Heart right ventricle (tissue), 16 donors: Measurements from ENCODE around the gene CHKA. TPM values are rescaled to one million over a fixed set of nuclear protein-coding genes. Genes with fewer than 3 reads are reported as not detected.
"Not testable (repeated sequence)": the region's sequence is repeated elsewhere in the genome, so short reads cannot be mapped to it uniquely, and the experiment has no call there.

ENCODE experiments used
- ATAC-seq, 8 donors: fragments of 200-7000 bp; cut with Tn5 transposase; one replicate each; pipeline ENCODE4 v1.9.1; 2020; ENCODE audit warnings: mild to moderate bottlenecking in 8 of 8, moderate library complexity in 8 of 8, moderate number of reproducible peaks in 1 of 8
- DNase-seq, 2 donors: peaks; one replicate each; pipeline ENCODE4 v3.0.0-alpha.2; 2020
- H3K27ac ChIP-seq, 10 donors: fragments of 200-600 bp; sonication (generic) in 2 of 10; one replicate each; pipeline versions ENCODE4 v1.5.0 to v1.8.0; 2020 to 2022; ENCODE audit warnings: mild to moderate bottlenecking in 3 of 10
- H3K27me3 ChIP-seq, 7 donors: fragments of 200-600 bp; one replicate each; pipeline ENCODE4 v1.8.0; 2021 to 2022; ENCODE audit warnings: mild to moderate bottlenecking in 2 of 7
- H3K36me3 ChIP-seq, 9 donors: fragments of 200-600 bp; sonication (generic) in 1 of 9; one replicate each; pipeline versions ENCODE4 v1.5.0 to v1.8.0; 2020 to 2022; ENCODE audit warnings: mild to moderate bottlenecking in 2 of 9
- H3K4me1 ChIP-seq, 9 donors: fragments of 200-600 bp; sonication (generic) in 1 of 9; one replicate each; pipeline versions ENCODE4 v1.5.0 to v1.8.0; 2020 to 2022; ENCODE audit warnings: mild to moderate bottlenecking in 4 of 9
- H3K4me3 ChIP-seq, 10 donors: fragments of 200-600 bp; sonication (generic) in 2 of 10; one replicate each; pipeline versions ENCODE4 v1.5.0 to v1.8.0; 2020 to 2022; ENCODE audit warnings: mild to moderate bottlenecking in 7 of 10, moderate library complexity in 2 of 10
- H3K9me3 ChIP-seq, 11 donors: fragments of 200-600 bp in 10 of 11; sonication (generic) in 2 of 11; one replicate each; pipeline versions ENCODE4 v1.5.0 to v1.8.0; 2013 to 2022; ENCODE audit warnings: mild to moderate bottlenecking in 2 of 11, control low read depth in 1 of 11, moderate library complexity in 1 of 11
- CTCF ChIP-seq, 9 donors: fragments of 200-600 bp; sonication (generic) in 2 of 9; IDR thresholded peaks; one replicate each; pipeline versions ENCODE4 v1.5.0 to v1.8.0; 2021 to 2022; ENCODE audit warnings: antibody characterized with exemption in 9 of 9, mild to moderate bottlenecking in 5 of 9, moderate library complexity in 1 of 9
- WGBS, 2 donors: extraction: QIAGEN DNeasy Blood & Tissue Kit; methylation state at CpG; one replicate each; pipeline ENCODE4 v1.1.7; 2013; ENCODE audit warnings: inconsistent platforms in 1 of 2; 5-methylcytosine and 5-hydroxymethylcytosine counted together
- intact Hi-C, 10 donors: fragments of 100-400 bp; cut with DNase I; formaldehyde crosslinking; loops; one replicate each; pipeline versions ENCODE4 v1.11.1 to v1.14.2; 2022
- polyA plus RNA-seq, 2 donors: library from polyadenylated mRNA; stranded (reverse); fragments of 200-250 nt; gene quantifications; one replicate each; pipeline ENCODE4 v1.2.3, GENCODE V29; 2013
- total RNA-seq, 10 donors: library from RNA; stranded (reverse); fragmentation: NEBNext Ultra II Directional in 3 of 10; extraction: Animal tissue kit (Norgen Biotek cat#: 25700) in 3 of 10; gene quantifications; one replicate each; pipeline versions ENCODE4 v1.2.1 to v1.2.4, GENCODE V29; 2021 to 2023
- donor health status: Arrhythmogenic right ventricular cardiomyopathy.
- donor health status: ischemic (EF 13 %, LVEDD 7.1; RV severe dilation, severe dysfunction).
- donor health status: healthy with polysubstance abuse.
- donor health status: DM: no; HTN: yes; CAD: no.
- donor health status: DM: no; HTN: no; CAD: no.
- donor health status: ischemic (EF 25% LVEDD 6.9; RV normal size, moderate dysfunction).
- donor health status: ischemic (EF 25% LVEDD 5.7; RV mildly dilated, moderate dysfunction).
- donor health status: healthy.
- donor health status: DM: yes; HTN: yes; CAD: no.
- donor health status: Ischemic cardiomyopathy.
- donor health status: ischemic (EF 35%, LVEDD 5.7; RV mildly dilated, moderate dysfunction).
- donor health status: nonischemic (EF 11% LVEDD 7.7; RV severe dilation, severe dysfunction).
- donor health status: DM: yes; HTN: yes; CAD: no.
- donor health status: PGD.
- donor health status: ischemic (EF 29% LVEDD 5.4; RV normal size, mild dysfunction).
- donor health status: nonischemic (EF 23%, LVEDD 6.1; RV moderate dilation, normal function).

Gene CHKA
- total and polyA plus RNA-seq, 12 donors, result 7.0 to 66.1 (median 9.6) TPM

DNA sequence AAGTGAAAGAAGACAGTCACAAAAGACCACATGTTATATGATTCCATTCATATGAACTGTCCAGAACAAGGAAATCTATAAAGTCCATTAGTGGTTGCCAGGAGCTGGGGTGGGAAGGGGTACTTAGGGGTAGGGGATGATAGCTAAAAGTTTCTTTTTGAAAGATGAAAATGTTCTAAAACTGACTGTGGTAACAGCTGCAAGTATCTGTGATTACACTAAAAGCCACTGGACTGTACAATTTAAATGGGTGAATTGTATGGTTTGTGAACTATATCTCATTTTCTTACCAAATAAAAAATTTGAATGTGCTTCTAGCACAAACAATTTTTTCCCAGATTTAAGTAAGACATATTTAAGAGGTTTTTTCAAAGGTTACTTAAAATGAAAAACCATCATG is 22.1 kb downstream of the CHKA start:
- DNase-seq (no peak), ATAC-seq (no peak)
- Histone ChIP-seq H3K36me3 (peaks cover 0 to 4% (median 0%) of the 10 kb centered on the region in 9 donors), H3K27me3 (no peaks in the 10 kb centered on the region), H3K27ac (peak overlapping the region in 5 of 10 donors; percentile 16 to 69 (median 57)), H3K9me3 (no peaks in the 10 kb centered on the region), H3K4me3 (peak overlapping the region in 1 of 10 donors; percentile 8), H3K4me1 (peaks cover 0 to 34% (median 25%) of the 10 kb centered on the region in 9 donors)
- no peak for TF ChIP-seq CTCF (IDR thresholded peaks at IDR 0.05)
- intact Hi-C loops, result no loop called here

DNA sequence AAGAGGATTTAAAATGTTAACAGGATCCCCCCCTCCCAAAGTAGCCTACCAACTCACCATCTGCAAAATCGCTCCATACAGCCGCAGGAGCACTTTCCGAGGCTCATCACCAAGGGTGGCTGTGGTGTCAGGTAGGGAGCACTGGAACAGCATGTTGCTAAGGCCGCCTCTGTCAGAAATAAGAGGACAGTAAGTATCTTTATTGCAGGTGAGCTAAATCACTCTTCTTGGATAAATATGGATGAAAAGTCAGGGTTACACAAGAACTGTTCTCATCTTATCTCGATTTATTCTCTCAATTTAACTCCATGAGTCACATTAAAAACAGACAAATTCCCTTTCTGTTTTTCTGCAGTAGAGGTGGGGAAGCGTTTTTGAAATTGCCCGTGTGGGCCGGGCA is 24.2 kb downstream of the CHKA start:
- no peak overlapping the region for H3K4me3 ChIP-seq
- peaks cover 0 to 38% (median 23%) of the 10 kb centered on the region in 9 donors for H3K4me1 ChIP-seq
- WGBS, 2 donors, result 93 to 97% methylated on average over 8 of the region's 8 CpGs
- H3K9me3 ChIP-seq, result no peaks in the 10 kb centered on the region
- ATAC-seq (no peak), DNase-seq (no peak)
- no peak overlapping the region for H3K27ac ChIP-seq
- TF ChIP-seq CTCF (IDR thresholded peaks at IDR 0.05), result no peak
- H3K36me3 ChIP-seq, result peaks cover 0 to 4% (median 0%) of the 10 kb centered on the region in 9 donors
- no peaks in the 10 kb centered on the region for H3K27me3 ChIP-seq
- intact Hi-C loops, result no loop called here

DNA sequence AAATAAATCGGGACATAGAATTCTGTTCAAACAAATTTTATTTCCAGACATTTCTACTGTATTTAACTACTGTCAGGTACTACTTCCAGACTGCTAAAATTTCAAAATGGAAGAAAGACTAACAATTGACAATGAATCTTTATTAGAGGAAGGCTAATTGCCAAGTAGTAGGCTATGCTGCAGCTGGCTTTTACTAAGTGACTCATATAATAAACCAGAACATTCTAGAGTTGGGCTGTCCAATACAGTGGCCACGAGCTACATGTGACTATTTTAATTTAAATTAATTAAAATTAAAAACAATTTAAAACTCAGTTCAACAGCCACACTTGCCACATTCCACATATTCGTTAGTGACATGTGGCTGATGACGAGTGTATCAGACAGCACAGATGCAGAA is 27.6 kb downstream of the CHKA start:
- H3K27me3 ChIP-seq, result no peaks in the 10 kb centered on the region
- ATAC-seq (no peak), DNase-seq (no peak)
- H3K4me1 ChIP-seq, result peaks cover 0 to 24% (median 20%) of the 10 kb centered on the region in 9 donors
- TF ChIP-seq CTCF (IDR thresholded peaks at IDR 0.05), result no peak
- no peaks in the 10 kb centered on the region for H3K9me3 ChIP-seq
- H3K36me3 ChIP-seq, result peaks cover 0 to 4% (median 0%) of the 10 kb centered on the region in 9 donors
- intact Hi-C loops, result no loop called here
- H3K4me3 ChIP-seq, result no peak overlapping the region
- WGBS, 2 donors, result 81 to 87% methylated on average over 4 of the region's 4 CpGs
- H3K27ac ChIP-seq, result no peak overlapping the region

GRCh38 chr11:68092946-68093345 is 28.2 kb downstream of the CHKA start:
- H3K9me3 ChIP-seq, H3K36me3 ChIP-seq, DNase-seq, ATAC-seq, H3K27ac ChIP-seq, H3K27me3 ChIP-seq, intact Hi-C loops, H3K4me3 ChIP-seq: not testable (repeated sequence)
- WGBS, 2 donors, result 97% methylated on average over 3 of the region's 3 CpGs
- peaks cover 0 to 22% (median 16%) of the 10 kb centered on the region in 9 donors for H3K4me1 ChIP-seq

DNA sequence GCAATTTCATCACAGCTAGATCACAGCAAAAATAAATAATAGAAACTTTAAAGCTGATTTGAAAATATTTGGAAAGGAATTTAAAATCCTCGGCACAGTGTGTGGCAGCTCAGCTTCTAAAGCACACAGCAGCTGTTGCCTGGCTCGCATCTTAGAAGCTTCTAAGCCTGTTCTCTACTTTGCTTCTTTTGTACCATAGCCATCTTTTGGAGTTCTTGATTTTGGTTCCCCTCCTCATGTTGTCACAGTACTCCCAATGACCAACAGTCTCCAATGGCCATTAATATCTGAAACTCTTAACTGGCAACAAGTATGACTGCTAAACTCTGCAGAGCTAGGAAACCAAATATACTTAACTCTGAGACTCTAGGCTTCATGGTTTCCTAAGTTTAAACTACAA is 28.8 kb downstream of the CHKA start:
- peaks cover 0 to 22% (median 16%) of the 10 kb centered on the region in 9 donors for H3K4me1 ChIP-seq
- H3K27me3 ChIP-seq, result no peaks in the 10 kb centered on the region
- intact Hi-C loops, result no loop called here
- H3K36me3 ChIP-seq, result peaks cover 0 to 4% (median 0%) of the 10 kb centered on the region in 9 donors
- H3K4me3 ChIP-seq, result no peak overlapping the region
- no peak overlapping the region for H3K27ac ChIP-seq
- DNase-seq (no peak), ATAC-seq (no peak)
- no peak for TF ChIP-seq CTCF (IDR thresholded peaks at IDR 0.05)
- WGBS, 2 donors, result 92 to 95% methylated on average over 2 of the region's 2 CpGs
- H3K9me3 ChIP-seq, result no peaks in the 10 kb centered on the region
